Panc1 (cell line): ENCODE results near the gene PDGFD. TPM values are rescaled to one million over a fixed set of nuclear protein-coding genes. Genes with fewer than 3 reads are reported as not detected.

Experiments used
- ATAC-seq: fragments of 200-7000 bp; cut with Tn5 transposase; 2 replicates; pipeline ENCODE4 v1.9.1; 2020; ENCODE audit warnings: mild to moderate bottlenecking, moderate library complexity
- BruUV-seq: library from RNA; stranded (reverse); fragments of 400-500 nt; replicated peaks from 2 replicates; lab custom pipeline; 2021; lab: Mats Ljungman, UMichigan
- CTCF ChIA-PET: fragments of 300-600 bp; sonication (Branson Sonifier 250); formaldehyde crosslinking; loops from one replicate; lab custom pipeline; 2022; ENCODE audit warnings: antibody characterized with exemption; lab: Charles Lee
- POLR2A ChIA-PET: fragments of 300-600 bp; sonication (Branson Sonifier 250); formaldehyde crosslinking; loops from one replicate; lab custom pipeline; 2022; ENCODE audit warnings: antibody characterized with exemption; lab: Charles Lee
- DNase-seq: peaks from one replicate; pipeline ENCODE4 v3.0.0-alpha.2; 2010; ENCODE audit warnings: low read depth, low spot score
- H3K27ac ChIP-seq: 2 replicates; pipeline ENCODE4 v1.5.1; 2011; ENCODE audit warnings: mild to moderate bottlenecking, low read length, inconsistent platforms
- H3K27me3 ChIP-seq: fragments of 200-500 bp; sonication (Bioruptor generic); 2 replicates; pipeline ENCODE4 v1.6.0; 2014; ENCODE audit warnings: low read length, inconsistent platforms; ENCODE audit not compliant: control insufficient read depth, insufficient read depth
- H3K36me3 ChIP-seq: fragments of 200-500 bp; sonication (Bioruptor generic); 2 replicates; pipeline ENCODE4 v1.5.1; 2014; ENCODE audit warnings: inconsistent platforms, mild to moderate bottlenecking, low read length, moderate library complexity; ENCODE audit not compliant: control insufficient read depth, insufficient read depth
- H3K4me1 ChIP-seq: 2 replicates; pipeline ENCODE4 v1.5.1; 2011; ENCODE audit warnings: inconsistent platforms, mild to moderate bottlenecking, low read length, moderate library complexity; ENCODE audit not compliant: control insufficient read depth, insufficient read depth
- H3K4me3 ChIP-seq, 2 experiments: 2 replicates each; pipeline ENCODE4 v1.5.1; 2011 to 2012; ENCODE audit warnings: low read depth in 2 of 2, low read length in 2 of 2, mild to moderate bottlenecking in 2 of 2, inconsistent platforms in 1 of 2, moderate library complexity in 1 of 2
- H3K9me3 ChIP-seq: fragments of 200-500 bp; sonication (Bioruptor generic); 2 replicates; pipeline ENCODE4 v1.5.1; 2014; ENCODE audit warnings: low read depth, mild to moderate bottlenecking, inconsistent platforms, low read length, moderate library complexity; ENCODE audit not compliant: control insufficient read depth, insufficient read depth
- CTCF ChIP-seq: fragments of 450-650 bp; IDR thresholded peaks from 2 replicates; pipeline ENCODE4 v1.5.1; 2017; ENCODE audit warnings: mild to moderate bottlenecking
- POLR2AphosphoS5 ChIP-seq: IDR thresholded peaks from 2 replicates; pipeline ENCODE4 v1.6.1; 2012; ENCODE audit warnings: mild to moderate bottlenecking, low read depth, low read length, moderate library complexity
- REST ChIP-seq, 2 experiments: IDR thresholded peaks; 2 replicates each; pipeline ENCODE4 v1.6.1; 2011 to 2012; ENCODE audit warnings: low read depth in 2 of 2, control low read depth in 1 of 2, low read length in 1 of 2, mild to moderate bottlenecking in 1 of 2, moderate library complexity in 1 of 2; ENCODE audit not compliant: insufficient read depth in 1 of 2
- SIN3A ChIP-seq: IDR thresholded peaks from 2 replicates; pipeline ENCODE4 v1.6.1; 2012; ENCODE audit warnings: low read depth, mild to moderate bottlenecking, low read length, moderate library complexity, borderline replicate concordance; ENCODE audit not compliant: insufficient read depth
- TCF7L2 ChIP-seq: IDR thresholded peaks from 2 replicates; pipeline ENCODE4 v1.6.1; 2011; ENCODE audit warnings: mild to moderate bottlenecking, low read depth, low read length, inconsistent platforms
- in situ Hi-C: cut with HindIII; loops from 2 replicates; pipeline ENCODE4 v1.10.0; 2016; ENCODE audit warnings: low sequenced_read_pairs, low pct_unique_long_range_greater_than_20kb
- intact Hi-C: fragments of 100-400 bp; cut with micrococcal nuclease; formaldehyde crosslinking; loops from one replicate; pipeline ENCODE4 v1.10.0; 2022; ENCODE audit not compliant: unreplicated experiment
- total RNA-seq: library from RNA; stranded (reverse); gene quantifications from one replicate; pipeline ENCODE4 v1.2.1, GENCODE V29; 2021; ENCODE audit not compliant: unreplicated experiment

The PDGFD gene
- total RNA-seq, 1 experiment from 2014 or later: 1.3 TPM

DNA sequence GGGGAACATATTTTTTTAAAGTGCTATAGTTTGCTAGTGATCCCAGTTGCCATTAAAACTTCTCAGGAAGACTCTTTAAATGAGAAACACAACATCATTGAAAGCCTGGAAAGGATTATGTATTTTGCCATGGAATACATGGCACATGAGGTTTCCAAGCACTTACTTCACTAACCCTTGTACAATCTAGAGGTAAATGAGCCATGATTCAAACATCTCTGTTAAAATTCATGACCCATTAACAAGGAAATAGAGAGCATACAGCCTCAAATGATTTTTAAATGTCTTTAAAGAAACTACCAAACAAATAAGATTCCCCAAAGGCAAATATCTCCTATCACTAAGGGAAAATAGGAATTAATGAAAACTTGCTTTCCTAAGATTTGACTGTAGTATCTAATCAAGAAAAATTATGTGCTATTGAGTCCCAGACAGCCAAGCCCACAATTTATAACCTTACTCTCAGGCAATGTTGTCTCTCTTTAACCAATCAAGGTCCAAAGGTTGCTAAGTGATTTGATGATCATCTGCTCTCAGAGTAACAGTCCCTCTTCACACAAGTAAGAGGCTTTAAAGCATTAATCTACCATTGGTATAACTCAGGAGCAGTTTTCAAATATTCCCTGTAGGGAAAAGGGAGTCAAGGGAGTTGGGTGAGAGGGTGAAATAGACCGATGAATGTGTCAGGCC, 219.6 kb downstream of the PDGFD start:
- no peak for DNase-seq
- ChIA-PET CTCF (no interaction called here), POLR2A (no interaction called here)
- in situ Hi-C loops (no loop called here), intact Hi-C loops (no loop called here)
- BruUV-seq: no TSS peak
- Histone ChIP-seq H3K27ac (no peak overlapping the region), H3K9me3 (no peaks in the 10 kb centered on the region), H3K36me3 (no peaks in the 10 kb centered on the region), H3K27me3 (no peaks in the 10 kb centered on the region), H3K4me1 (no peaks in the 10 kb centered on the region), H3K4me3 (no peak overlapping the region)
- ATAC-seq: no peak
- TF ChIP-seq REST (IDR thresholded peaks at IDR 0.05; ENCODE audit: insufficient read depth in 1 of 2, low read depth in 2 of 2, low read length in 1 of 2) (no peak), CTCF (no peak), POLR2AphosphoS5 (no peak), SIN3A (no peak), TCF7L2 (no peak)

DNA sequence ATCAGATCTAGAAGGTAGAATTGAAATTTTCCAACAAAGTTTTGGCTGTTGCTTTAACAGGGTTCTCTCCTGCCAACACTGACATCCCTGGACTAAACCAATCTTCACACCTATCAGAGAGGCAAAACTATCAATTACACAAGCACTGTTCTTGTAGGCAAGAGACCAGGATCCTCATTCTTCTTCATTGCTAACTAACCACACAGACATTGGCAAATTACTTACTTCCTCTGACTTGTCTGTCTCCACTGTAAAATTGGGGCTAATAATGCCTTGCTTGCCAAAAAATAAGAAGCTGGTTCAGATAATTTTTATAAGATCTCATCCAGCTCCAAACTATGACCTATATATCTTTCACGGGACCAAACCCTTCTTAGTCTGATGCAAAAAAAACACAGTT, 221.3 kb downstream of the PDGFD start:
- Histone ChIP-seq H3K27ac (no peak overlapping the region), H3K9me3 (no peaks in the 10 kb centered on the region), H3K4me3 (no peak overlapping the region), H3K36me3 (no peaks in the 10 kb centered on the region), H3K27me3 (no peaks in the 10 kb centered on the region), H3K4me1 (no peaks in the 10 kb centered on the region)
- no peak for DNase-seq
- TF ChIP-seq REST (IDR thresholded peaks at IDR 0.05; ENCODE audit: insufficient read depth in 1 of 2, low read depth in 2 of 2, low read length in 1 of 2): no peak
- no peak for TF ChIP-seq TCF7L2
- no peak for TF ChIP-seq SIN3A
- no peak for TF ChIP-seq CTCF
- no peak for TF ChIP-seq POLR2AphosphoS5
- ChIA-PET CTCF (no interaction called here), POLR2A (no interaction called here)
- intact Hi-C loops: no loop called here
- no TSS peak for BruUV-seq
- in situ Hi-C loops: no loop called here
- ATAC-seq: no peak
